ENCODE results near the gene VPS37B. TPM values are rescaled to one million over a fixed set of nuclear protein-coding genes. Genes with fewer than 3 reads are reported as not detected.

Gene VPS37B
- total and polyA plus RNA-seq, 2 of the 8 experiments (the other 6 are each of a cell fraction or from before 2014, with no cell fraction given), result 11.9 to 15.7 TPM

DNA sequence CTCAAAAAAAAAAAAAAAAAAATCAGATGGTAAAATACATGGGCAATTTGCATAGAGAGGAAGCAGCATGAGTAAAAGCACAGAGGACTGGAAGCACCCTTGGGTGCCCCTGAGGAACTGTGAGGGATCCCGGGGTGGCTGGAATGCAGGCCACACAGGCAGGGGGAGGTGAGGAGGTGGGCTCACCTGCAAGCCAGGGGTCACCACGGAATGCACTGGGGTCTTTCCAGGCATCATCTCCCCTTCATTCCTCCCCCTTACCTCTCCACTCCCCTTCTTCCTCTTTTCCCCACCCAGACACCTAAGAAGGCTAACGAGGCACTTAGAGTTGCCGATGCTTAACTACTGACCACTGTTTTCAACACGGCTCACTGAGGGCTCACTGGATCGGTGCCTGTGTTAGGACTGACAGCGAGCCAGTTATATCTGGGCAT, 75.1 kb downstream of the VPS37B start (continued):
- TF ChIP-seq, protein P1, sequence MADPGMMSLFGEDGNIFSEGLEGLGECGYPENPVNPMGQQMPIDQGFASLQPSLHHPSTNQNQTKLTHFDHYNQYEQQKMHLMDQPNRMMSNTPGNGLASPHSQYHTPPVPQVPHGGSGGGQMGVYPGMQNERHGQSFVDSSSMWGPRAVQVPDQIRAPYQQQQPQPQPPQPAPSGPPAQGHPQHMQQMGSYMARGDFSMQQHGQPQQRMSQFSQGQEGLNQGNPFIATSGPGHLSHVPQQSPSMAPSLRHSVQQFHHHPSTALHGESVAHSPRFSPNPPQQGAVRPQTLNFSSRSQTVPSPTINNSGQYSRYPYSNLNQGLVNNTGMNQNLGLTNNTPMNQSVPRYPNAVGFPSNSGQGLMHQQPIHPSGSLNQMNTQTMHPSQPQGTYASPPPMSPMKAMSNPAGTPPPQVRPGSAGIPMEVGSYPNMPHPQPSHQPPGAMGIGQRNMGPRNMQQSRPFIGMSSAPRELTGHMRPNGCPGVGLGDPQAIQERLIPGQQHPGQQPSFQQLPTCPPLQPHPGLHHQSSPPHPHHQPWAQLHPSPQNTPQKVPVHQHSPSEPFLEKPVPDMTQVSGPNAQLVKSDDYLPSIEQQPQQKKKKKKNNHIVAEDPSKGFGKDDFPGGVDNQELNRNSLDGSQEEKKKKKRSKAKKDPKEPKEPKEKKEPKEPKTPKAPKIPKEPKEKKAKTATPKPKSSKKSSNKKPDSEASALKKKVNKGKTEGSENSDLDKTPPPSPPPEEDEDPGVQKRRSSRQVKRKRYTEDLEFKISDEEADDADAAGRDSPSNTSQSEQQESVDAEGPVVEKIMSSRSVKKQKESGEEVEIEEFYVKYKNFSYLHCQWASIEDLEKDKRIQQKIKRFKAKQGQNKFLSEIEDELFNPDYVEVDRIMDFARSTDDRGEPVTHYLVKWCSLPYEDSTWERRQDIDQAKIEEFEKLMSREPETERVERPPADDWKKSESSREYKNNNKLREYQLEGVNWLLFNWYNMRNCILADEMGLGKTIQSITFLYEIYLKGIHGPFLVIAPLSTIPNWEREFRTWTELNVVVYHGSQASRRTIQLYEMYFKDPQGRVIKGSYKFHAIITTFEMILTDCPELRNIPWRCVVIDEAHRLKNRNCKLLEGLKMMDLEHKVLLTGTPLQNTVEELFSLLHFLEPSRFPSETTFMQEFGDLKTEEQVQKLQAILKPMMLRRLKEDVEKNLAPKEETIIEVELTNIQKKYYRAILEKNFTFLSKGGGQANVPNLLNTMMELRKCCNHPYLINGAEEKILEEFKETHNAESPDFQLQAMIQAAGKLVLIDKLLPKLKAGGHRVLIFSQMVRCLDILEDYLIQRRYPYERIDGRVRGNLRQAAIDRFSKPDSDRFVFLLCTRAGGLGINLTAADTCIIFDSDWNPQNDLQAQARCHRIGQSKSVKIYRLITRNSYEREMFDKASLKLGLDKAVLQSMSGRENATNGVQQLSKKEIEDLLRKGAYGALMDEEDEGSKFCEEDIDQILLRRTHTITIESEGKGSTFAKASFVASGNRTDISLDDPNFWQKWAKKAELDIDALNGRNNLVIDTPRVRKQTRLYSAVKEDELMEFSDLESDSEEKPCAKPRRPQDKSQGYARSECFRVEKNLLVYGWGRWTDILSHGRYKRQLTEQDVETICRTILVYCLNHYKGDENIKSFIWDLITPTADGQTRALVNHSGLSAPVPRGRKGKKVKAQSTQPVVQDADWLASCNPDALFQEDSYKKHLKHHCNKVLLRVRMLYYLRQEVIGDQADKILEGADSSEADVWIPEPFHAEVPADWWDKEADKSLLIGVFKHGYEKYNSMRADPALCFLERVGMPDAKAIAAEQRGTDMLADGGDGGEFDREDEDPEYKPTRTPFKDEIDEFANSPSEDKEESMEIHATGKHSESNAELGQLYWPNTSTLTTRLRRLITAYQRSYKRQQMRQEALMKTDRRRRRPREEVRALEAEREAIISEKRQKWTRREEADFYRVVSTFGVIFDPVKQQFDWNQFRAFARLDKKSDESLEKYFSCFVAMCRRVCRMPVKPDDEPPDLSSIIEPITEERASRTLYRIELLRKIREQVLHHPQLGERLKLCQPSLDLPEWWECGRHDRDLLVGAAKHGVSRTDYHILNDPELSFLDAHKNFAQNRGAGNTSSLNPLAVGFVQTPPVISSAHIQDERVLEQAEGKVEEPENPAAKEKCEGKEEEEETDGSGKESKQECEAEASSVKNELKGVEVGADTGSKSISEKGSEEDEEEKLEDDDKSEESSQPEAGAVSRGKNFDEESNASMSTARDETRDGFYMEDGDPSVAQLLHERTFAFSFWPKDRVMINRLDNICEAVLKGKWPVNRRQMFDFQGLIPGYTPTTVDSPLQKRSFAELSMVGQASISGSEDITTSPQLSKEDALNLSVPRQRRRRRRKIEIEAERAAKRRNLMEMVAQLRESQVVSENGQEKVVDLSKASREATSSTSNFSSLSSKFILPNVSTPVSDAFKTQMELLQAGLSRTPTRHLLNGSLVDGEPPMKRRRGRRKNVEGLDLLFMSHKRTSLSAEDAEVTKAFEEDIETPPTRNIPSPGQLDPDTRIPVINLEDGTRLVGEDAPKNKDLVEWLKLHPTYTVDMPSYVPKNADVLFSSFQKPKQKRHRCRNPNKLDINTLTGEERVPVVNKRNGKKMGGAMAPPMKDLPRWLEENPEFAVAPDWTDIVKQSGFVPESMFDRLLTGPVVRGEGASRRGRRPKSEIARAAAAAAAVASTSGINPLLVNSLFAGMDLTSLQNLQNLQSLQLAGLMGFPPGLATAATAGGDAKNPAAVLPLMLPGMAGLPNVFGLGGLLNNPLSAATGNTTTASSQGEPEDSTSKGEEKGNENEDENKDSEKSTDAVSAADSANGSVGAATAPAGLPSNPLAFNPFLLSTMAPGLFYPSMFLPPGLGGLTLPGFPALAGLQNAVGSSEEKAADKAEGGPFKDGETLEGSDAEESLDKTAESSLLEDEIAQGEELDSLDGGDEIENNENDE (IDR thresholded peaks at IDR 0.05; ENCODE audit: insufficient replicate concordance, low read length), result no peak
- TF ChIP-seq, protein P2, sequence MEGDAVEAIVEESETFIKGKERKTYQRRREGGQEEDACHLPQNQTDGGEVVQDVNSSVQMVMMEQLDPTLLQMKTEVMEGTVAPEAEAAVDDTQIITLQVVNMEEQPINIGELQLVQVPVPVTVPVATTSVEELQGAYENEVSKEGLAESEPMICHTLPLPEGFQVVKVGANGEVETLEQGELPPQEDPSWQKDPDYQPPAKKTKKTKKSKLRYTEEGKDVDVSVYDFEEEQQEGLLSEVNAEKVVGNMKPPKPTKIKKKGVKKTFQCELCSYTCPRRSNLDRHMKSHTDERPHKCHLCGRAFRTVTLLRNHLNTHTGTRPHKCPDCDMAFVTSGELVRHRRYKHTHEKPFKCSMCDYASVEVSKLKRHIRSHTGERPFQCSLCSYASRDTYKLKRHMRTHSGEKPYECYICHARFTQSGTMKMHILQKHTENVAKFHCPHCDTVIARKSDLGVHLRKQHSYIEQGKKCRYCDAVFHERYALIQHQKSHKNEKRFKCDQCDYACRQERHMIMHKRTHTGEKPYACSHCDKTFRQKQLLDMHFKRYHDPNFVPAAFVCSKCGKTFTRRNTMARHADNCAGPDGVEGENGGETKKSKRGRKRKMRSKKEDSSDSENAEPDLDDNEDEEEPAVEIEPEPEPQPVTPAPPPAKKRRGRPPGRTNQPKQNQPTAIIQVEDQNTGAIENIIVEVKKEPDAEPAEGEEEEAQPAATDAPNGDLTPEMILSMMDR (IDR thresholded peaks at IDR 0.05; ENCODE audit: control extremely low read depth in 1 of 3, insufficient read depth in 1 of 3, low read depth in 1 of 3, low read length in 3 of 3), result no peak
- TF ChIP-seq RBBP5 (IDR thresholded peaks at IDR 0.05; ENCODE audit: borderline replicate concordance, low read depth, low read length) (no peak), TAF7 (optimal IDR thresholded peaks at IDR 0.05; ENCODE audit: borderline replicate concordance, low read depth, low read length) (no peak), ZNF274 (IDR thresholded peaks at IDR 0.05; ENCODE audit: borderline replicate concordance, extremely low read depth, low read length) (no peak), EGR1 (IDR thresholded peaks at IDR 0.05; ENCODE audit: borderline replicate concordance, low read depth, low read length) (no peak), SIN3A (conservative IDR thresholded peaks at IDR 0.05 in 1 of 2, IDR thresholded peaks at IDR 0.05 in 1 of 2; ENCODE audit: low read depth in 1 of 2, low read length in 2 of 2) (no peak), JUND (IDR thresholded peaks at IDR 0.05; ENCODE audit: low read length) (no peak), KDM1A (IDR thresholded peaks at IDR 0.05; ENCODE audit: borderline replicate concordance, low read length) (no peak)

Measured in H1 (cell line).